ENCODE results near the gene PRKN. TPM values are rescaled to one million over a fixed set of nuclear protein-coding genes. Genes with fewer than 3 reads are reported as not detected.
"Not testable (repeated sequence)": the region's sequence is repeated elsewhere in the genome, so short reads cannot be mapped to it uniquely, and the experiment has no call there.

The PRKN gene
- total and polyA plus RNA-seq, 9 of the 15 experiments (the other 6 are each of a cell fraction or from before 2014, with no cell fraction given): 0.03 to 0.96 (median 0.15) TPM; not detected in 2

GRCh38 chr6:161313475-161313874 lies 1414.1 kb downstream of the PRKN start:
- WGBS (ENCODE audit: insufficient coverage, low coverage, missing lambda C conversion rate): 13% methylated on average over 3 of the region's 3 CpGs
- BruUV-seq (replicated peaks); CTCF ChIA-PET (ENCODE audit: low intra/inter-chr PET ratio); FAIRE-seq; H3K4me1 ChIP-seq (replicated peaks in 1 of 2; ENCODE audit: control insufficient read depth in 2 of 2, insufficient read depth in 2 of 2, low read length in 2 of 2); H3K27me3 ChIP-seq (ENCODE audit: control insufficient read depth in 2 of 2, insufficient read depth in 2 of 2, low read length in 2 of 2); ATAC-seq; H3K9me3 ChIP-seq (replicated peaks; ENCODE audit: control insufficient read depth, insufficient read depth, low read depth, low read length); intact Hi-C loops (cut with micrococcal nuclease); H4K20me1 ChIP-seq (replicated peaks; ENCODE audit: control insufficient read depth, insufficient read depth, low read length); H3K9me1 ChIP-seq (ENCODE audit: control insufficient read depth, insufficient read depth, low read length); in situ Hi-C loops (cut with MboI): not testable (repeated sequence)
- 0 out of 2 replicates have a peak, but pooled peaks have one; percentile 14 for TF ChIP-seq HMBOX1 (IDR thresholded peaks at IDR 0.05)
- peak; percentile 51; the same call in 1 of the 2 replicates for TF ChIP-seq SOX6 (IDR thresholded peaks at IDR 0.05)
- peak; percentile 21; the same call in 1 of the 2 replicates for TF ChIP-seq CEBPB (tag; IDR thresholded peaks at IDR 0.05)
- peak overlapping the region; percentile 97 for H2AFZ ChIP-seq (ENCODE audit: low read depth, low read length)
- H3K4me2 ChIP-seq (ENCODE audit: insufficient read depth, low read length): peak overlapping the region; percentile 93
- POLR2A ChIA-PET: interaction anchor here (1.6 kb wide), 1 partner anchor 8 kb away, joined by 7 read pairs; no protein-coding TSS in a partner anchor
- DNase-seq (ENCODE audit: extremely low read depth in 1 of 4, low spot score in 3 of 4): peak in 1 of 4 experiments; percentile 42
- peak overlapping the region; percentile 77; the same call in 2 of the 3 replicates for H3K27ac ChIP-seq (ENCODE audit: extremely low read depth, low read depth, low read length)
- H3K36me3 ChIP-seq (ENCODE audit: control insufficient read depth, insufficient read depth, low read length): peaks cover 13% of the 10 kb centered on the region; the same call in 2 of the 3 replicates
- H3K9ac ChIP-seq (ENCODE audit: insufficient read depth in 1 of 2, low read depth in 2 of 2, low read length in 2 of 2): peak overlapping the region in 1 of 2 experiments; percentile 88; a peak in 2 of 4 replicates
- peaks cover 27% of the 10 kb centered on the region; the same call in 2 of the 3 replicates for H3K79me2 ChIP-seq (ENCODE audit: control insufficient read depth, insufficient read depth, low read length)
- peak overlapping the region; percentile 56 for H3K4me3 ChIP-seq

- peak; percentile 35; the same call in 1 of the 2 replicates for TF ChIP-seq MYBL2 (IDR thresholded peaks at IDR 0.05; ENCODE audit: low read depth)
- DNase-seq (ENCODE audit: extremely low read depth in 1 of 4, low spot score in 3 of 4); H3K9me1 ChIP-seq (ENCODE audit: control insufficient read depth, insufficient read depth, low read length); H3K9me3 ChIP-seq (replicated peaks; ENCODE audit: control insufficient read depth, insufficient read depth, low read depth, low read length); H3K4me1 ChIP-seq (replicated peaks in 1 of 2; ENCODE audit: control insufficient read depth in 2 of 2, insufficient read depth in 2 of 2, low read length in 2 of 2); H3K4me2 ChIP-seq (ENCODE audit: insufficient read depth, low read length); in situ Hi-C loops (cut with MboI); H4K20me1 ChIP-seq (replicated peaks; ENCODE audit: control insufficient read depth, insufficient read depth, low read length); CTCF ChIA-PET (ENCODE audit: low intra/inter-chr PET ratio); intact Hi-C loops (cut with micrococcal nuclease); H3K27me3 ChIP-seq (ENCODE audit: control insufficient read depth in 2 of 2, insufficient read depth in 2 of 2, low read length in 2 of 2); H3K27ac ChIP-seq (ENCODE audit: extremely low read depth, low read depth, low read length); H3K9ac ChIP-seq (ENCODE audit: insufficient read depth in 1 of 2, low read depth in 2 of 2, low read length in 2 of 2); ATAC-seq; H3K4me3 ChIP-seq; FAIRE-seq; BruUV-seq (replicated peaks); H2AFZ ChIP-seq (ENCODE audit: low read depth, low read length); TF ChIP-seq MYBL2 (CRISPR knock-in tag; IDR thresholded peaks at IDR 0.05; ENCODE audit: borderline replicate concordance); FOXM1 (CRISPR knock-in tag; IDR thresholded peaks at IDR 0.05; ENCODE audit: low read depth): not testable (repeated sequence)
- TF ChIP-seq EP400 (IDR thresholded peaks at IDR 0.05): 0 out of 2 replicates have a peak, but pooled peaks have one; percentile 18
- peak; percentile 47; the same call in 1 of the 2 replicates for TF ChIP-seq PKNOX1 (IDR thresholded peaks at IDR 0.05)
- TF ChIP-seq FOXM1 (IDR thresholded peaks at IDR 0.05; ENCODE audit: low read depth): peak; percentile 21; the same call in 1 of the 2 replicates
- H3K36me3 ChIP-seq (ENCODE audit: control insufficient read depth, insufficient read depth, low read length): peaks cover 20% of the 10 kb centered on the region; the same call in 2 of the 3 replicates
- H3K79me2 ChIP-seq (ENCODE audit: control insufficient read depth, insufficient read depth, low read length): peaks cover 27% of the 10 kb centered on the region; the same call in 2 of the 3 replicates
- POLR2A ChIA-PET: interaction anchor here (0.9 to 1.1 kb wide), 2 partner anchors 49 to 50 kb away, joined by 3 to 5 read pairs; no protein-coding TSS in a partner anchor
- WGBS (ENCODE audit: insufficient coverage, low coverage, missing lambda C conversion rate): 59% methylated on average over 7 of the region's 7 CpGs
Observed at GRCh38 chr6:161309774-161310173, 1417.8 kb downstream of the PRKN start.
